K562 (cell line): Measurements from ENCODE around the gene EVL. TPM values are rescaled to one million over a fixed set of nuclear protein-coding genes. Genes with fewer than 3 reads are reported as not detected.

Experiments used
- ATAC-seq: fragments of 200-7000 bp; cut with Tn5 transposase; 3 replicates; pipeline ENCODE4 v1.9.1; 2020; ENCODE audit warnings: moderate library complexity
- BruUV-seq: library from RNA; stranded (reverse); fragments of 400-500 nt; replicated peaks from 2 replicates; lab custom pipeline; 2021; lab: Mats Ljungman, UMichigan
- CTCF ChIA-PET: fragments of 300-600 bp; formaldehyde crosslinking; extraction: SDS; loops from one replicate; lab custom pipeline; 2021; ENCODE audit warnings: low intra/inter-chr PET ratio; lab: Yijun Ruan, JAX
- POLR2A ChIA-PET: fragments of 300-600, 350-650 bp; sonication (Branson Sonifier 250); formaldehyde crosslinking; extraction: SDS; loops from one replicate; lab custom pipeline; 2021; ENCODE audit warnings: antibody characterized with exemption, inconsistent platforms; lab: Yijun Ruan, JAX
- DNase-seq, 4 experiments: peaks; one replicate each; pipeline versions ENCODE4 v3.0.0 to v3.0.0-alpha.2; 2011 to 2018; ENCODE audit warnings: low spot score in 3 of 4, mixed read lengths in 3 of 4; ENCODE audit errors: extremely low read depth in 1 of 4
- FAIRE-seq: peaks from 2 replicates; lab custom pipeline; 2011; peaks lifted over from hg19 to GRCh38; lab: Jason Lieb, UNC
- H2AFZ ChIP-seq: 2 replicates; pipeline ENCODE4 v1.6.0; 2011; ENCODE audit warnings: low read depth, low read length, control low read depth, inconsistent platforms
- H3K27ac ChIP-seq: fragments of 200-600 bp; 3 replicates; pipeline ENCODE4 v1.8.0; 2011; ENCODE audit warnings: low read depth, mild to moderate bottlenecking, control low read depth, inconsistent platforms, low read length, moderate library complexity, mixed read lengths; ENCODE audit errors: extremely low read depth
- H3K27me3 ChIP-seq, 2 experiments: fragments of 300-600 bp in 1 of 2; 2 replicates in 1 of 2; 3 replicates in 1 of 2; pipeline versions ENCODE4 v1.6.0 to v1.8.0; 2011; ENCODE audit warnings: inconsistent platforms in 2 of 2, low read length in 2 of 2, mild to moderate bottlenecking in 1 of 2, mixed read lengths in 1 of 2, moderate library complexity in 1 of 2; ENCODE audit not compliant: control insufficient read depth in 2 of 2, insufficient read depth in 2 of 2
- H3K36me3 ChIP-seq: fragments of 300-600 bp; 3 replicates; pipeline ENCODE4 v1.8.0; 2011; ENCODE audit warnings: mild to moderate bottlenecking, low read length, inconsistent platforms; ENCODE audit not compliant: control insufficient read depth, insufficient read depth
- H3K4me1 ChIP-seq, 2 experiments: fragments of 200-600 bp in 1 of 2; replicated peaks in 1 of 2; 2 replicates in 1 of 2; 3 replicates in 1 of 2; pipeline versions ENCODE4 v1.5.1 to v1.8.0; 2011; ENCODE audit warnings: inconsistent platforms in 2 of 2, low read length in 2 of 2, mild to moderate bottlenecking in 1 of 2, mixed read lengths in 1 of 2, moderate library complexity in 1 of 2; ENCODE audit not compliant: control insufficient read depth in 2 of 2, insufficient read depth in 2 of 2
- H3K4me2 ChIP-seq: 2 replicates; pipeline ENCODE4 v1.6.1; 2011; ENCODE audit warnings: low read length, control low read depth, inconsistent platforms, mixed read lengths; ENCODE audit not compliant: insufficient read depth
- H3K4me3 ChIP-seq: fragments of 200-600 bp; sonication (generic), shearing (Covaris generic); 2 replicates; pipeline ENCODE4 v1.5.1; 2016; ENCODE audit warnings: control low read depth, inconsistent platforms
- H3K79me2 ChIP-seq: fragments of 200-600 bp; 3 replicates; pipeline ENCODE4 v1.8.0; 2011; ENCODE audit warnings: low read length, inconsistent platforms; ENCODE audit not compliant: control insufficient read depth, insufficient read depth
- H3K9ac ChIP-seq, 2 experiments: 2 replicates each; pipeline versions ENCODE4 v1.6.0 to v1.6.1; 2011; ENCODE audit warnings: low read depth in 2 of 2, low read length in 2 of 2, control low read depth in 1 of 2, inconsistent platforms in 1 of 2, mild to moderate bottlenecking in 1 of 2, mixed read lengths in 1 of 2; ENCODE audit not compliant: insufficient read depth in 1 of 2
- H3K9me1 ChIP-seq: one replicate; pipeline ENCODE4 v1.6.0; 2011; ENCODE audit warnings: inconsistent platforms, mild to moderate bottlenecking, low read length, moderate library complexity; ENCODE audit not compliant: control insufficient read depth, insufficient read depth
- H3K9me3 ChIP-seq: replicated peaks from 2 replicates; pipeline ENCODE4 v1.5.1; 2011; ENCODE audit warnings: low read depth, low read length, inconsistent platforms; ENCODE audit not compliant: control insufficient read depth, insufficient read depth
- H4K20me1 ChIP-seq: replicated peaks from 2 replicates; pipeline ENCODE4 v1.6.1; 2011; ENCODE audit warnings: low read length, inconsistent platforms, mixed read lengths; ENCODE audit not compliant: control insufficient read depth, insufficient read depth
- ELF1 ChIP-seq: fragments of 200-800 bp; sonication (Bioruptor generic); IDR thresholded peaks from 2 replicates; pipeline ENCODE4 v1.6.1; 2016; ENCODE audit warnings: missing genetic modification characterization, missing compliant biosample characterization
- KDM5B ChIP-seq: fragments of 200-600 bp; sonication (generic); IDR thresholded peaks from 2 replicates; pipeline ENCODE4 v1.6.1; 2012; ENCODE audit warnings: low read depth, mild to moderate bottlenecking, moderate library complexity, low read length, control low read depth, inconsistent platforms; ENCODE audit not compliant: insufficient replicate concordance
- ZFX ChIP-seq: sonication (generic); formaldehyde crosslinking; IDR thresholded peaks from 2 replicates; pipeline ENCODE4 v1.8.0; 2022; ENCODE audit warnings: mild to moderate bottlenecking, missing genetic modification reagents, moderate library complexity
- WGBS: fragments of 100-300 bp; shearing (Covaris generic); methylation state at CpG from one replicate; pipeline ENCODE4 v1.1.6; 2016; ENCODE audit warnings: low coverage, mixed read lengths; ENCODE audit not compliant: insufficient coverage; ENCODE audit errors: missing lambda C conversion rate; 5-methylcytosine and 5-hydroxymethylcytosine counted together
- in situ Hi-C: fragments of 300-500 bp; cut with MboI; formaldehyde crosslinking; loops from 4 replicates; pipeline ENCODE4 v1.15.0; 2018; ENCODE audit warnings: inconsistent platforms, mixed read lengths
- intact Hi-C: fragments of 100-400 bp; cut with micrococcal nuclease; formaldehyde crosslinking; loops from 2 replicates; pipeline ENCODE4 v1.14.2; 2022
- polyA plus RNA-seq, 8 experiments: library from polyadenylated mRNA; depleted of rRNA in 4 of 8; stranded (reverse) in 5 of 8; unstranded in 3 of 8; fragments of >200 nt; fragmentation: Nextera tagmentation in 2 of 8; fragmentation: Illumina TruSeq in 1 of 8; extraction: Ambion mirVana in 2 of 8; extraction: Trizol in 1 of 8; gene quantifications; 2 replicates each; pipeline versions ENCODE4 v1.2.1 to v1.2.3, GENCODE V29; 2011 to 2014; ENCODE audit warnings: inconsistent platforms in 1 of 8, missing spikeins in 1 of 8
- total RNA-seq, 7 experiments: library from RNA; depleted of rRNA in 6 of 7; stranded (reverse); fragments of >200 nt in 6 of 7; fragmentation: Illumina TruSeq in 2 of 7; extraction: Trizol in 2 of 7; gene quantifications; 2 replicates each; pipeline versions ENCODE4 v1.2.1 to v1.2.3, GENCODE V29; 2011 to 2021; ENCODE audit warnings: low replicate concordance in 1 of 7
- TF ChIP-seq, protein P1 (sequence below): fragments of 250-450 bp; sonication (Bioruptor Pico); IDR thresholded peaks from 2 replicates; pipeline ENCODE4 v1.8.0; 2022; ENCODE audit warnings: moderate library complexity, mild to moderate bottlenecking, inconsistent platforms

EVL gene
- total and polyA plus RNA-seq, 9 of the 15 experiments (the other 6 are each of a cell fraction or from before 2014, with no cell fraction given), result 2.9 to 43.4 (median 23.9) TPM

DNA sequence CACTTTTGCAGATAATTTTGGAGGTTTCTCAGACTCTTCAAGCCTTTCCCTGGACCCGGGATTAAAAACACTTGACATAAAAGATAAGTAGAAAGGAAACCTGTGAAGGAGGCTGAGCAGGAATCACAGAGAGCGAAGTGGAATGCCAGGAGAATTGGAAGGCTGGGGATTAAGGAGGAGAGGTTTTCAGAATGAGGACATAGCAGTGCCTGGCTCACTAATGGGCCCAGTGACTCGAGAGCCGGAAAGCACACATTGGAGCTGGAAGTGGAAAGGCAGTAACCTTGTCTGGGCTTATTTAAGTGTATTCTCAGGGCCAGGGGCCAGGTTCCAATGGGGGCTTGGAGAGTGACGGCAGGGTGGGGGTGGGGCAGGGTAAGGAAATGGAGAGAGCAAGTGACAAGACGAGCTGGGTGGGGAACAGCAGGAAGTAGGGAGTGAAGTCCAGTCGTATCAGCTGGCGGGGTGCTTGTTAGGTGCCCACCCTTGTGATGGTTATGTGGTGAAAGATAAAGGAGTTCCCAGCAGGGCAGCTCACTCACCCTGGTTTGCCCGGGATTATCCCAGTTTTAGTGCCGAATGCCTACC is 13.1 kb downstream of the EVL start:
- DNase-seq (no peak), FAIRE-seq (no peak), ATAC-seq (no peak)
- ChIA-PET POLR2A (interaction anchor here (0.5 to 1.3 kb wide), 2 partner anchors 12 to 305 kb away, joined by 4 to 5 read pairs; no protein-coding TSS in a partner anchor), CTCF (no interaction called here)
- WGBS, result 60% methylated on average over 6 of the region's 10 CpGs
- no peaks in the 10 kb centered on the region for H4K20me1 ChIP-seq
- H2AFZ ChIP-seq, result no peak overlapping the region
- H3K27me3 ChIP-seq, result no peaks in the 10 kb centered on the region
- in situ Hi-C loops, result no loop called here
- H3K9ac ChIP-seq, result peak overlapping the region in 1 of 2 experiments; percentile 74; a peak in 1 of 4 replicates
- peaks cover 23% of the 10 kb centered on the region for H3K79me2 ChIP-seq
- BruUV-seq, result no TSS peak
- H3K4me3 ChIP-seq, result no peak overlapping the region
- H3K27ac ChIP-seq, result peak overlapping the region; percentile 6; the same call in 1 of the 3 replicates
- no peaks in the 10 kb centered on the region for H3K36me3 ChIP-seq
- peaks cover 31 to 39% of the 10 kb centered on the region in 2 experiments for H3K4me1 ChIP-seq
- intact Hi-C loops, result loop anchor here (5.0 kb wide), 1 partner anchor 64 kb away; no protein-coding TSS in a partner anchor
- H3K4me2 ChIP-seq, result peak overlapping the region; percentile 52; the same call in 1 of the 2 replicates
- no peaks in the 10 kb centered on the region for H3K9me3 ChIP-seq
- TF ChIP-seq ELF1 (tag) (0 out of 2 replicates have a peak, but pooled peaks have one; percentile 15), KDM5B (no peak), ZFX (CRISPR knock-in tag) (0 out of 2 replicates have a peak, but pooled peaks have one; percentile 15)
- TF ChIP-seq, protein P1, sequence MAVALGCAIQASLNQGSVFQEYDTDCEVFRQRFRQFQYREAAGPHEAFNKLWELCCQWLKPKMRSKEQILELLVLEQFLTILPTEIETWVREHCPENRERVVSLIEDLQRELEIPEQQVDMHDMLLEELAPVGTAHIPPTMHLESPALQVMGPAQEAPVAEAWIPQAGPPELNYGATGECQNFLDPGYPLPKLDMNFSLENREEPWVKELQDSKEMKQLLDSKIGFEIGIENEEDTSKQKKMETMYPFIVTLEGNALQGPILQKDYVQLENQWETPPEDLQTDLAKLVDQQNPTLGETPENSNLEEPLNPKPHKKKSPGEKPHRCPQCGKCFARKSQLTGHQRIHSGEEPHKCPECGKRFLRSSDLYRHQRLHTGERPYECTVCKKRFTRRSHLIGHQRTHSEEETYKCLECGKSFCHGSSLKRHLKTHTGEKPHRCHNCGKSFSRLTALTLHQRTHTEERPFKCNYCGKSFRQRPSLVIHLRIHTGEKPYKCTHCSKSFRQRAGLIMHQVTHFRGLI (CRISPR knock-in tag), result no peak
- no peaks in the 10 kb centered on the region for H3K9me1 ChIP-seq
